Embryonic facial prominence (tissue), 1 donor: Measurements from ENCODE around the gene MRPL44.

ENCODE experiments used
- DNase-seq: peaks from one replicate; pipeline ENCODE4 v3.0.0-alpha.2; 2016; ENCODE audit errors: extremely low spot score

The MRPL44 gene

DNA sequence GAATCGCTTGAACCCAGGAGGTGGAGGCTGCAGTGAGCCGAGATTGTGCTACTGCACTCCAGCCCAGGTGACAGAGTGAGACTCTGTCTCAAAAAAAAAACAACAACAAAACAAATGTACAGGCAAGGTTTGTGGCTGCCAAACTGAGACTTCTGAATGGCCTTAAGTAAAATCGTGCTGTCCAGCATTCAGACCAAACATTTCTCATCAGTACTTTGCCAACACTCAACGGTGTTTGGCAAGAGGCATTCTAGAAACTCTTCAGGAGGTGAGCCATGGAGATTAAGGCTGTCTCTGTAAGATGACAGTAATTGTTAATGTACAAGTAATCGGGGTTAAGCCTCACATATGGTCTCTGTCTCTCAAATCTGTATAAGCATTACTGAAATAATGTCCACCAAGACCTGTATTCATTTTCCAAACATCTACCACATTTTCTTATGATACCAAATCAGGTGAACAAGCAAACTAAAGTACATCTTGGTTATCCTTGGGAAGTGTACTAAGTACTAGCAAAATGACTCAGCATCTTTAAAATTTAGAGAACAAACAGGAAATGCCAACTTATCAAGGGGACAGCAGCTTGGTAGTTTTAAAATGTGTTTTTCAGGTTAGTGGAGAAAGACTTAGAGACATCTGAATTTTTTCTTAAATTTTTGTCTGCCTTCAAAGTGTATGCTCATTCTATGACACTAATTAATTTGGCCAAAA lies 52.5 kb downstream of the MRPL44 start:
- no peak for DNase-seq

DNA sequence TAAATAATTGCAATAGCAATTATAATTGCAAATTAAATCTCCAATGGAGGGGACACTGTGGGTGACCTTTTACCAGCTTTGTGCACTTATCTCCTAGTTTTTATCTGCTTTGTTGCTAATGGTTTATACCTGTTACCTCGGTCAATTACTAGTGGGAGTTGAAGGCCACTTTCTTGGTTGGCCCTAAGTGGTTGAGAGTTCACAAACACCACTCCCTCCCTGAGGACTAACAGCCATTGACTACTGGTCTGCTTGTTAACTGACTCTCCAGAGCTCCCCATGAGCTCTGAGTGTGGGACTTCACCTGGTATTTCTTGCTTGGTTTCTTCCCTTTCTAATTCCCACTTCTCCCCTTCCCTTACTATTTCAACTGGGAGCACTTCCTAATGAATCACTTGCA lies 54.6 kb downstream of the MRPL44 start:
- no peak for DNase-seq

DNA sequence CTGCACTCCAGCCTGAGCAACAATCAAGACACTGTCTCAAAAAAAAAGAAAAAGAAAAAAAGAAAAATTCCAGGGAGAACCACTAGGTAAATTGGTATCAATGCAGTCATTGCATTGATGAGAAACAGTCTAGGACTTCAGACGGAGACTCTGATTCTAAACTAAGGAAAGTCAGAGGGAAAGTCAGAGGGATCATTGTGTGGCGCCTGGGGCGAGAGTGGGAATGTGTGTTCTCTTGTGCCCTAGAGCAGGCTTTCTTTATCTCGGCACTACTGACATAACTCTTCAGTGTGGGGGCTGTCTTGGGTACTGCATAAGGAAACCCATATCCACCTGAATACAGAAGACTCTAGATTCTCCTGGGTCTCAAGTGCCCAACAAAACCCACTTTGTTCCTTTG lies 57.1 kb downstream of the MRPL44 start:
- no peak for DNase-seq

DNA sequence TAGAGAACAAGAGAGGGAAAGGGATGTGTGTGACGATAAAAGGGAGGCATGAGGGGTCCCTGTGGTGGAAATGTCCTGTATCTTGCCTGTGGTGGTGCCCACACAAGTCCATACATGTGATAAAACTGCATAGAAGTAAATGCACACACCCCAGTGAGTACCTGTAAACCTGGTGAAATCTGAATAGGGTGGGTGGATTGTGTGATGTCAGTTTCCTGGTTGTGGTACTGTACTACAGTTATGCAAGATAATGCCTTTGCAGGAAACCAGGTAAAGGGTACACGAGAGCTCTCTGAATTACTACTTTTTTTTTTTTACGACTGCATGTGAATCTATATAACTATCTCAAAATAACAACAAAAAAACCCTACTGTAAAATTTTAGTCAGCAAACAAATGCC lies 59.7 kb downstream of the MRPL44 start:
- DNase-seq: no peak
